ENCODE measurements around the gene HID1.

- no peak for TF ChIP-seq EZH2 (IDR thresholded peaks at IDR 0.05; ENCODE audit: insufficient read depth, poor library complexity, severe bottlenecking)
- no peak for TF ChIP-seq EZH2phosphoT487 (IDR thresholded peaks at IDR 0.05; ENCODE audit: insufficient read depth, low read depth)
Measured at GRCh38 chr17:74959826-74960515, 12.6 kb downstream of the HID1 start.
